Measurements from ENCODE around the gene PRDM16. TPM values are rescaled to one million over a fixed set of nuclear protein-coding genes. Genes with fewer than 3 reads are reported as not detected.

The PRDM16 gene
- total and polyA plus RNA-seq, 2 of the 13 experiments (the other 11 are each of a cell fraction or from before 2014, with no cell fraction given) = 0.15 to 0.81 TPM

- TF ChIP-seq, protein P1, sequence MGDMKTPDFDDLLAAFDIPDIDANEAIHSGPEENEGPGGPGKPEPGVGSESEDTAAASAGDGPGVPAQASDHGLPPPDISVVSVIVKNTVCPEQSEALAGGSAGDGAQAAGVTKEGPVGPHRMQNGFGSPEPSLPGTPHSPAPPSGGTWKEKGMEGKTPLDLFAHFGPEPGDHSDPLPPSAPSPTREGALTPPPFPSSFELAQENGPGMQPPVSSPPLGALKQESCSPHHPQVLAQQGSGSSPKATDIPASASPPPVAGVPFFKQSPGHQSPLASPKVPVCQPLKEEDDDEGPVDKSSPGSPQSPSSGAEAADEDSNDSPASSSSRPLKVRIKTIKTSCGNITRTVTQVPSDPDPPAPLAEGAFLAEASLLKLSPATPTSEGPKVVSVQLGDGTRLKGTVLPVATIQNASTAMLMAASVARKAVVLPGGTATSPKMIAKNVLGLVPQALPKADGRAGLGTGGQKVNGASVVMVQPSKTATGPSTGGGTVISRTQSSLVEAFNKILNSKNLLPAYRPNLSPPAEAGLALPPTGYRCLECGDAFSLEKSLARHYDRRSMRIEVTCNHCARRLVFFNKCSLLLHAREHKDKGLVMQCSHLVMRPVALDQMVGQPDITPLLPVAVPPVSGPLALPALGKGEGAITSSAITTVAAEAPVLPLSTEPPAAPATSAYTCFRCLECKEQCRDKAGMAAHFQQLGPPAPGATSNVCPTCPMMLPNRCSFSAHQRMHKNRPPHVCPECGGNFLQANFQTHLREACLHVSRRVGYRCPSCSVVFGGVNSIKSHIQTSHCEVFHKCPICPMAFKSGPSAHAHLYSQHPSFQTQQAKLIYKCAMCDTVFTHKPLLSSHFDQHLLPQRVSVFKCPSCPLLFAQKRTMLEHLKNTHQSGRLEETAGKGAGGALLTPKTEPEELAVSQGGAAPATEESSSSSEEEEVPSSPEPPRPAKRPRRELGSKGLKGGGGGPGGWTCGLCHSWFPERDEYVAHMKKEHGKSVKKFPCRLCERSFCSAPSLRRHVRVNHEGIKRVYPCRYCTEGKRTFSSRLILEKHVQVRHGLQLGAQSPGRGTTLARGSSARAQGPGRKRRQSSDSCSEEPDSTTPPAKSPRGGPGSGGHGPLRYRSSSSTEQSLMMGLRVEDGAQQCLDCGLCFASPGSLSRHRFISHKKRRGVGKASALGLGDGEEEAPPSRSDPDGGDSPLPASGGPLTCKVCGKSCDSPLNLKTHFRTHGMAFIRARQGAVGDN (CRISPR knock-in tag; IDR thresholded peaks at IDR 0.05) = peak; percentile 13; the same call in 1 of the 2 replicates
- no peak for TF ChIP-seq ZNF383 (CRISPR knock-in tag; IDR thresholded peaks at IDR 0.05; ENCODE audit: borderline replicate concordance)
- in situ Hi-C loops (cut with HindIII; ENCODE audit: extremely low pct_ligation_motif_present, low pct_unique_long_range_greater_than_20kb) = no loop called here
- H4K20me1 ChIP-seq (ENCODE audit: insufficient read depth, low read length) = no peaks in the 10 kb centered on the region
- H3K79me2 ChIP-seq (ENCODE audit: insufficient read depth, low read length) = no peaks in the 10 kb centered on the region
- BruUV-seq (replicated peaks) = no TSS peak
- H3K27ac ChIP-seq (ENCODE audit: extremely low read length, insufficient read depth, low read length) = no peak overlapping the region
- CTCF ChIA-PET (ENCODE audit: low intra/inter-chr PET ratio, low total read pairs) = no interaction called here
- POLR2A ChIA-PET = no interaction called here
- no peak overlapping the region for H3K4me3 ChIP-seq (replicated peaks in 1 of 3; ENCODE audit: insufficient read depth in 1 of 3, low read depth in 2 of 3, low read length in 3 of 3)
- H3K4me2 ChIP-seq (ENCODE audit: low read depth, low read length) = no peak overlapping the region
- no peak overlapping the region for H3K9ac ChIP-seq (ENCODE audit: insufficient read depth, low read depth, low read length)
- 78% methylated on average over 29 of the region's 39 CpGs for WGBS (ENCODE audit: low lambda C conversion rate)
- peaks cover 2 to 12% of the 10 kb centered on the region in 2 experiments; a peak in 4 of 5 replicates for H3K27me3 ChIP-seq (ENCODE audit: control insufficient read depth in 1 of 2, insufficient read depth in 2 of 2, low read length in 2 of 2)
- H2AFZ ChIP-seq (ENCODE audit: low read length) = no peak overlapping the region
- peaks cover 11% of the 10 kb centered on the region for H3K9me3 ChIP-seq (ENCODE audit: low read length)
- intact Hi-C loops (cut with micrococcal nuclease; ENCODE audit: unreplicated experiment) = no loop called here
- H3K4me1 ChIP-seq (ENCODE audit: insufficient read depth, low read length) = peaks cover 26% of the 10 kb centered on the region
- H3K36me3 ChIP-seq (replicated peaks in 1 of 2; ENCODE audit: control insufficient read depth in 1 of 2, insufficient read depth in 2 of 2, low read length in 2 of 2) = no peaks in the 10 kb centered on the region
- no peak for ATAC-seq
- FAIRE-seq = no peak
- no peak for DNase-seq (ENCODE audit: low spot score)
Observed at GRCh38 chr1:3415260-3416090, 346.5 kb downstream of the PRDM16 start.
